T-helper 1 cell treated with Interleukin-12 subunit alpha and Interleukin-12 subunit beta and Interleukin-4 antibody, amounts not matched to agents 30 μg/mL and 1 μg/mL, for 36 hours (primary cell): ENCODE data around the gene CUBN.

Source experiments
- H3K27ac Mint-ChIP-seq: one replicate; pipeline ENCODE4 v1.8.0; 2021; ENCODE audit warnings: mild to moderate bottlenecking, mixed read lengths
- H3K27me3 Mint-ChIP-seq: one replicate; pipeline ENCODE4 v1.8.0; 2021; ENCODE audit warnings: low read depth, mixed read lengths
- H3K36me3 Mint-ChIP-seq: one replicate; pipeline ENCODE4 v1.8.0; 2021; ENCODE audit warnings: low read depth, mixed read lengths
- H3K4me1 Mint-ChIP-seq: one replicate; pipeline ENCODE4 v1.8.0; 2021; ENCODE audit warnings: low read depth, mixed read lengths
- H3K4me3 Mint-ChIP-seq: one replicate; pipeline ENCODE4 v1.8.0; 2021; ENCODE audit warnings: mild to moderate bottlenecking, moderate library complexity, mixed read lengths
- H3K9me3 Mint-ChIP-seq: one replicate; pipeline ENCODE4 v1.8.0; 2021; ENCODE audit warnings: mixed read lengths

Gene CUBN

GRCh38 chr10:16816830-16817124 is 312.8 kb downstream of the CUBN start:
- peaks cover 26% of the 10 kb centered on the region for H3K36me3 Mint-ChIP-seq
- H3K4me1 Mint-ChIP-seq, result peaks cover 40% of the 10 kb centered on the region
- peak overlapping the region; percentile 88 for H3K27ac Mint-ChIP-seq
- peak overlapping the region; percentile 93 for H3K4me3 Mint-ChIP-seq
- H3K27me3 Mint-ChIP-seq, result peaks cover 7% of the 10 kb centered on the region
- peaks cover 9% of the 10 kb centered on the region for H3K9me3 Mint-ChIP-seq

GRCh38 chr10:16816171-16816570 is 313.4 kb downstream of the CUBN start:
- peaks cover 42% of the 10 kb centered on the region for H3K4me1 Mint-ChIP-seq
- peak overlapping the region; percentile 81 for H3K27ac Mint-ChIP-seq
- peaks cover 7% of the 10 kb centered on the region for H3K27me3 Mint-ChIP-seq
- H3K9me3 Mint-ChIP-seq, result peaks cover 5% of the 10 kb centered on the region
- peaks cover 27% of the 10 kb centered on the region for H3K36me3 Mint-ChIP-seq
- peak overlapping the region; percentile 93 for H3K4me3 Mint-ChIP-seq

- H3K27me3 Mint-ChIP-seq, result no peaks in the 10 kb centered on the region
- H3K4me1 Mint-ChIP-seq, result peaks cover 44% of the 10 kb centered on the region
- H3K27ac Mint-ChIP-seq, result no peak overlapping the region
- no peak overlapping the region for H3K4me3 Mint-ChIP-seq
- peaks cover 27% of the 10 kb centered on the region for H3K36me3 Mint-ChIP-seq
- no peaks in the 10 kb centered on the region for H3K9me3 Mint-ChIP-seq
These were observed 315.6 kb downstream of the CUBN start for GRCh38 chr10:16814012-16814411.

GRCh38 chr10:16812676-16813075 is 316.9 kb downstream of the CUBN start:
- Mint-ChIP-seq H3K4me3 (no peak overlapping the region), H3K4me1 (peaks cover 38% of the 10 kb centered on the region), H3K36me3 (peaks cover 27% of the 10 kb centered on the region), H3K9me3 (no peaks in the 10 kb centered on the region), H3K27me3 (no peaks in the 10 kb centered on the region), H3K27ac (no peak overlapping the region)

GRCh38 chr10:16811765-16812164 is 317.8 kb downstream of the CUBN start:
- H3K9me3 Mint-ChIP-seq, result no peaks in the 10 kb centered on the region
- no peak overlapping the region for H3K27ac Mint-ChIP-seq
- peaks cover 24% of the 10 kb centered on the region for H3K36me3 Mint-ChIP-seq
- H3K27me3 Mint-ChIP-seq, result no peaks in the 10 kb centered on the region
- peaks cover 37% of the 10 kb centered on the region for H3K4me1 Mint-ChIP-seq
- H3K4me3 Mint-ChIP-seq, result no peak overlapping the region

- H3K4me3 Mint-ChIP-seq, result no peak overlapping the region
- H3K4me1 Mint-ChIP-seq, result peaks cover 36% of the 10 kb centered on the region
- H3K27ac Mint-ChIP-seq, result no peak overlapping the region
- no peaks in the 10 kb centered on the region for H3K27me3 Mint-ChIP-seq
- H3K36me3 Mint-ChIP-seq, result peaks cover 23% of the 10 kb centered on the region
- no peaks in the 10 kb centered on the region for H3K9me3 Mint-ChIP-seq
These were observed 318.3 kb downstream of the CUBN start for GRCh38 chr10:16811292-16811691.

- peaks cover 17% of the 10 kb centered on the region for H3K36me3 Mint-ChIP-seq
- peaks cover 20% of the 10 kb centered on the region for H3K4me1 Mint-ChIP-seq
- H3K27ac Mint-ChIP-seq, result no peak overlapping the region
- no peaks in the 10 kb centered on the region for H3K9me3 Mint-ChIP-seq
- no peaks in the 10 kb centered on the region for H3K27me3 Mint-ChIP-seq
- no peak overlapping the region for H3K4me3 Mint-ChIP-seq
These were observed 320.4 kb downstream of the CUBN start for GRCh38 chr10:16809074-16809718.

GRCh38 chr10:16804123-16804522 is 325.5 kb downstream of the CUBN start:
- no peak overlapping the region for H3K27ac Mint-ChIP-seq
- peaks cover 16% of the 10 kb centered on the region for H3K4me1 Mint-ChIP-seq
- no peaks in the 10 kb centered on the region for H3K9me3 Mint-ChIP-seq
- no peak overlapping the region for H3K4me3 Mint-ChIP-seq
- no peaks in the 10 kb centered on the region for H3K27me3 Mint-ChIP-seq
- H3K36me3 Mint-ChIP-seq, result peaks cover 6% of the 10 kb centered on the region

GRCh38 chr10:16803464-16803863 is 326.1 kb downstream of the CUBN start:
- Mint-ChIP-seq H3K4me1 (peaks cover 18% of the 10 kb centered on the region), H3K27me3 (no peaks in the 10 kb centered on the region), H3K4me3 (no peak overlapping the region), H3K27ac (no peak overlapping the region), H3K36me3 (peaks cover 7% of the 10 kb centered on the region), H3K9me3 (no peaks in the 10 kb centered on the region)

GRCh38 chr10:16799621-16800020 is 330.0 kb downstream of the CUBN start:
- no peaks in the 10 kb centered on the region for H3K9me3 Mint-ChIP-seq
- no peak overlapping the region for H3K4me3 Mint-ChIP-seq
- peaks cover 21% of the 10 kb centered on the region for H3K4me1 Mint-ChIP-seq
- H3K36me3 Mint-ChIP-seq, result peaks cover 20% of the 10 kb centered on the region
- no peak overlapping the region for H3K27ac Mint-ChIP-seq
- no peaks in the 10 kb centered on the region for H3K27me3 Mint-ChIP-seq

- H3K4me3 Mint-ChIP-seq, result no peak overlapping the region
- peaks cover 21% of the 10 kb centered on the region for H3K4me1 Mint-ChIP-seq
- H3K27me3 Mint-ChIP-seq, result no peaks in the 10 kb centered on the region
- H3K9me3 Mint-ChIP-seq, result peaks cover under 1% of the 10 kb centered on the region
- H3K27ac Mint-ChIP-seq, result no peak overlapping the region
- peaks cover 21% of the 10 kb centered on the region for H3K36me3 Mint-ChIP-seq
These were observed 331.0 kb downstream of the CUBN start for GRCh38 chr10:16798571-16798970.

GRCh38 chr10:16795410-16796073 is 334.1 kb downstream of the CUBN start:
- no peak overlapping the region for H3K4me3 Mint-ChIP-seq
- peaks cover 33% of the 10 kb centered on the region for H3K36me3 Mint-ChIP-seq
- H3K27ac Mint-ChIP-seq, result no peak overlapping the region

GRCh38 chr10:16794005-16794404 is 335.6 kb downstream of the CUBN start:
- Mint-ChIP-seq H3K9me3 (peaks cover 6% of the 10 kb centered on the region), H3K27ac (no peak overlapping the region), H3K4me3 (no peak overlapping the region), H3K4me1 (peaks cover 14% of the 10 kb centered on the region), H3K36me3 (peaks cover 37% of the 10 kb centered on the region), H3K27me3 (no peaks in the 10 kb centered on the region)

More at GRCh38 chr10:16795410-16796073, 334.1 kb downstream of the CUBN start:
- Mint-ChIP-seq H3K27me3 (no peaks in the 10 kb centered on the region), H3K4me1 (peaks cover 18% of the 10 kb centered on the region), H3K9me3 (peaks cover 6% of the 10 kb centered on the region)

- peaks cover 6% of the 10 kb centered on the region for H3K9me3 Mint-ChIP-seq
- no peak overlapping the region for H3K27ac Mint-ChIP-seq
- H3K4me1 Mint-ChIP-seq, result peaks cover 27% of the 10 kb centered on the region
- peaks cover 40% of the 10 kb centered on the region for H3K36me3 Mint-ChIP-seq
- no peaks in the 10 kb centered on the region for H3K27me3 Mint-ChIP-seq
- no peak overlapping the region for H3K4me3 Mint-ChIP-seq
These were observed 336.9 kb downstream of the CUBN start for GRCh38 chr10:16792675-16793074.

- Mint-ChIP-seq H3K27me3 (no peaks in the 10 kb centered on the region), H3K4me1 (peaks cover 30% of the 10 kb centered on the region), H3K36me3 (peaks cover 42% of the 10 kb centered on the region), H3K9me3 (peaks cover 10% of the 10 kb centered on the region), H3K4me3 (no peak overlapping the region), H3K27ac (no peak overlapping the region)
These were observed 339.8 kb downstream of the CUBN start for GRCh38 chr10:16789765-16790164.
